GM12878 (cell line): Measurements from ENCODE around the gene CD58. TPM values are rescaled to one million over a fixed set of nuclear protein-coding genes. Genes with fewer than 3 reads are reported as not detected.
A peak's percentile ranks its signal among the peaks of the same experiment; 100 is the strongest.

Experiments used
- BACH1 ChIP-seq: fragments of 450-650 bp; IDR thresholded peaks from 2 replicates; pipeline ENCODE4 v1.6.1; 2017; ENCODE audit warnings: mild to moderate bottlenecking, borderline replicate concordance
- BCL11A ChIP-seq: IDR thresholded peaks from 2 replicates; pipeline ENCODE4 v1.6.1; 2011; ENCODE audit warnings: low read depth, low read length
- CBX5 ChIP-seq: sonication (generic); IDR thresholded peaks from 2 replicates; pipeline ENCODE4 v1.6.1; 2016; ENCODE audit warnings: low read depth, moderate library complexity, mild to moderate bottlenecking, inconsistent platforms
- CREB1 ChIP-seq: IDR thresholded peaks from 2 replicates; pipeline ENCODE4 v1.6.1; 2012; ENCODE audit warnings: low read depth, mild to moderate bottlenecking, inconsistent platforms
- ESRRA ChIP-seq: IDR thresholded peaks from 2 replicates; pipeline ENCODE4 v1.6.1; 2012; ENCODE audit warnings: mild to moderate bottlenecking, low read length, improper control_type of control experiment
- FOXK2 ChIP-seq: fragments of 450-650 bp; IDR thresholded peaks from 2 replicates; pipeline ENCODE4 v1.6.1; 2017; ENCODE audit warnings: mild to moderate bottlenecking, moderate library complexity
- GATAD2B ChIP-seq: fragments of 450-650 bp; conservative IDR thresholded peaks from 2 replicates; pipeline ENCODE4 v1.6.1; 2017; ENCODE audit warnings: low read depth, mild to moderate bottlenecking, moderate library complexity
- HDAC2 ChIP-seq: fragments of 200-600 bp; sonication (generic); IDR thresholded peaks from 2 replicates; pipeline ENCODE4 v1.6.1; 2017
- PAX5 ChIP-seq: IDR thresholded peaks from 2 replicates; pipeline ENCODE4 v1.6.1; 2011; ENCODE audit warnings: low read depth, low read length, borderline replicate concordance
- RB1 ChIP-seq: fragments of 450-650 bp; formaldehyde crosslinking; IDR thresholded peaks from 2 replicates; pipeline ENCODE4 v1.6.1; 2017; ENCODE audit warnings: mild to moderate bottlenecking, borderline replicate concordance
- STAT1 ChIP-seq: fragments of 450-650 bp; conservative IDR thresholded peaks from 2 replicates; pipeline ENCODE4 v1.6.1; 2014; ENCODE audit warnings: antibody characterized with exemption, mild to moderate bottlenecking
- SUPT20H ChIP-seq: IDR thresholded peaks from 2 replicates; pipeline ENCODE4 v1.6.1; 2011; ENCODE audit warnings: low read depth, mild to moderate bottlenecking, low read length, moderate library complexity, borderline replicate concordance; ENCODE audit not compliant: control insufficient read depth
- TAF1 ChIP-seq: IDR thresholded peaks from 2 replicates; pipeline ENCODE4 v1.6.1; 2011; ENCODE audit warnings: mild to moderate bottlenecking, low read depth, low read length, borderline replicate concordance
- TCF12 ChIP-seq: IDR thresholded peaks from 2 replicates; pipeline ENCODE4 v1.6.1; 2011; ENCODE audit warnings: low read depth, mild to moderate bottlenecking, low read length
- ZNF217 ChIP-seq: fragments of 450-650 bp; IDR thresholded peaks from 2 replicates; pipeline ENCODE4 v1.6.1; 2017; ENCODE audit warnings: antibody characterized with exemption, mild to moderate bottlenecking
- ZZZ3 ChIP-seq: IDR thresholded peaks from 2 replicates; pipeline ENCODE4 v1.6.1; 2011; ENCODE audit warnings: low read depth; ENCODE audit not compliant: control insufficient read depth, insufficient read length
- polyA plus RNA-seq, 11 experiments: library from polyadenylated mRNA; depleted of rRNA in 4 of 11; unstranded in 6 of 11; stranded (reverse) in 5 of 11; fragments of >200 nt; fragmentation: Nextera tagmentation in 4 of 11; fragmentation: Illumina TruSeq in 1 of 11; extraction: Ambion mirVana in 4 of 11; extraction: Trizol in 1 of 11; gene quantifications; 1 replicate in 1 of 11; 2 replicates in 10 of 11; pipeline versions ENCODE4 v1.2.1 to v1.2.3, GENCODE V29; 2011 to 2016; ENCODE audit warnings: inconsistent platforms in 2 of 11, missing spikeins in 2 of 11, low read depth in 1 of 11
- total RNA-seq, 4 experiments: library from RNA; depleted of rRNA in 3 of 4; stranded (reverse); fragments of >200 nt in 3 of 4; fragmentation: Illumina TruSeq in 1 of 4; extraction: Trizol in 1 of 4; gene quantifications; 2 replicates each; pipeline versions ENCODE4 v1.2.1 to v1.2.3, GENCODE V29; 2013 to 2021
- TF ChIP-seq, protein P1 (sequence below): fragments of 150-350 bp; IDR thresholded peaks from 2 replicates; pipeline ENCODE4 v1.6.1; 2016; ENCODE audit warnings: low read depth, low read length
- TF ChIP-seq, protein P2 (sequence below): IDR thresholded peaks from 2 replicates; pipeline ENCODE4 v1.6.1; 2012; ENCODE audit warnings: low read depth, low read length, improper control_type of control experiment
- TF ChIP-seq, protein P3 (sequence below): fragments of 450-650 bp; IDR thresholded peaks from 2 replicates; pipeline ENCODE4 v1.6.1; 2016; ENCODE audit warnings: mild to moderate bottlenecking

The CD58 gene
- total and polyA plus RNA-seq, 10 of the 15 experiments (the other 5 are each of a cell fraction or from before 2014, with no cell fraction given), result 70.4 to 252 (median 129) TPM

DNA sequence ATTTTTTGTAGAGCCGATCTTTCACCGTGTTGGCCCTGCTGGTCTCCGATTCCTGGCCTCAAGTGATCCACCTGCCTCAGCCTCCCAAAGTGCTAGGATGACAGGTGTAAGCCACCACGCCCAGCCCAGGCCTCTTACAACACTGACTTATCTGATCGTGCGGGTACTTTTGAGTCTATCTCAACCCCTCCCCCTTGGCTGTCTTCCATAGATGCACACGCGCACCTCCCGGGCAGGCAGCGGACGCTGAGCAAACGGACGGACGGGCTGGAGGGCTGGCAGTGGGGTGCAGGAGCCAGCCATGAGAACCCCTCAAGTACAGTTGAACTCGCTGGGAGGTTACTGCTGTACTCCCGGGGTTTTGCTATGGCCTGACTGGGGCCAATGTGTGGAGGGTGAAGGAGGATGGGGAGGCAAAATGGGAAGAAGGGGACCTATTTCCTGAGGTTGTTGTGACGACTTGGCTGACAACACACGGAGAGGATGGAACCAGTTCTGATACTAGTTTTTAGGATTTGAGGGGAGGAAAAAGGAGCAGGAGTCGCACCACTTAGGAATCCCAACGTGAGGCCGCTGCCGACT, 959 bp downstream of the CD58 start (continued):
- TF ChIP-seq, protein P1, sequence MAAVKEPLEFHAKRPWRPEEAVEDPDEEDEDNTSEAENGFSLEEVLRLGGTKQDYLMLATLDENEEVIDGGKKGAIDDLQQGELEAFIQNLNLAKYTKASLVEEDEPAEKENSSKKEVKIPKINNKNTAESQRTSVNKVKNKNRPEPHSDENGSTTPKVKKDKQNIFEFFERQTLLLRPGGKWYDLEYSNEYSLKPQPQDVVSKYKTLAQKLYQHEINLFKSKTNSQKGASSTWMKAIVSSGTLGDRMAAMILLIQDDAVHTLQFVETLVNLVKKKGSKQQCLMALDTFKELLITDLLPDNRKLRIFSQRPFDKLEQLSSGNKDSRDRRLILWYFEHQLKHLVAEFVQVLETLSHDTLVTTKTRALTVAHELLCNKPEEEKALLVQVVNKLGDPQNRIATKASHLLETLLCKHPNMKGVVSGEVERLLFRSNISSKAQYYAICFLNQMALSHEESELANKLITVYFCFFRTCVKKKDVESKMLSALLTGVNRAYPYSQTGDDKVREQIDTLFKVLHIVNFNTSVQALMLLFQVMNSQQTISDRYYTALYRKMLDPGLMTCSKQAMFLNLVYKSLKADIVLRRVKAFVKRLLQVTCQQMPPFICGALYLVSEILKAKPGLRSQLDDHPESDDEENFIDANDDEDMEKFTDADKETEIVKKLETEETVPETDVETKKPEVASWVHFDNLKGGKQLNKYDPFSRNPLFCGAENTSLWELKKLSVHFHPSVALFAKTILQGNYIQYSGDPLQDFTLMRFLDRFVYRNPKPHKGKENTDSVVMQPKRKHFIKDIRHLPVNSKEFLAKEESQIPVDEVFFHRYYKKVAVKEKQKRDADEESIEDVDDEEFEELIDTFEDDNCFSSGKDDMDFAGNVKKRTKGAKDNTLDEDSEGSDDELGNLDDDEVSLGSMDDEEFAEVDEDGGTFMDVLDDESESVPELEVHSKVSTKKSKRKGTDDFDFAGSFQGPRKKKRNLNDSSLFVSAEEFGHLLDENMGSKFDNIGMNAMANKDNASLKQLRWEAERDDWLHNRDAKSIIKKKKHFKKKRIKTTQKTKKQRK, result no peak
- TF ChIP-seq ZZZ3 (no peak), HDAC2 (no peak), PAX5 (no peak), FOXK2 (no peak), ESRRA (no peak), CREB1 (0 out of 2 replicates have a peak, but pooled peaks have one; percentile 6), ZNF217 (no peak), BCL11A (no peak), SUPT20H (no peak), GATAD2B (no peak), CBX5 (no peak), STAT1 (0 out of 2 replicates have a peak, but pooled peaks have one; percentile 35), TAF1 (no peak; the same call in 1 of the 2 replicates), BACH1 (peak; percentile 22; the same call in 1 of the 2 replicates), TCF12 (no peak), RB1 (no peak)
- TF ChIP-seq, protein P2, sequence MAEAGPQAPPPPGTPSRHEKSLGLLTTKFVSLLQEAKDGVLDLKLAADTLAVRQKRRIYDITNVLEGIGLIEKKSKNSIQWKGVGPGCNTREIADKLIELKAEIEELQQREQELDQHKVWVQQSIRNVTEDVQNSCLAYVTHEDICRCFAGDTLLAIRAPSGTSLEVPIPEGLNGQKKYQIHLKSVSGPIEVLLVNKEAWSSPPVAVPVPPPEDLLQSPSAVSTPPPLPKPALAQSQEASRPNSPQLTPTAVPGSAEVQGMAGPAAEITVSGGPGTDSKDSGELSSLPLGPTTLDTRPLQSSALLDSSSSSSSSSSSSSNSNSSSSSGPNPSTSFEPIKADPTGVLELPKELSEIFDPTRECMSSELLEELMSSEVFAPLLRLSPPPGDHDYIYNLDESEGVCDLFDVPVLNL, result no peak
- TF ChIP-seq, protein P3, sequence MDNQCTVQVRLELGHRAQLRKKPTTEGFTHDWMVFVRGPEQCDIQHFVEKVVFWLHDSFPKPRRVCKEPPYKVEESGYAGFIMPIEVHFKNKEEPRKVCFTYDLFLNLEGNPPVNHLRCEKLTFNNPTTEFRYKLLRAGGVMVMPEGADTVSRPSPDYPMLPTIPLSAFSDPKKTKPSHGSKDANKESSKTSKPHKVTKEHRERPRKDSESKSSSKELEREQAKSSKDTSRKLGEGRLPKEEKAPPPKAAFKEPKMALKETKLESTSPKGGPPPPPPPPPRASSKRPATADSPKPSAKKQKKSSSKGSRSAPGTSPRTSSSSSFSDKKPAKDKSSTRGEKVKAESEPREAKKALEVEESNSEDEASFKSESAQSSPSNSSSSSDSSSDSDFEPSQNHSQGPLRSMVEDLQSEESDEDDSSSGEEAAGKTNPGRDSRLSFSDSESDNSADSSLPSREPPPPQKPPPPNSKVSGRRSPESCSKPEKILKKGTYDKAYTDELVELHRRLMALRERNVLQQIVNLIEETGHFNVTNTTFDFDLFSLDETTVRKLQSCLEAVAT, result peak; percentile 90
